ENCODE data around the gene NFKBIB.
"Not testable (repeated sequence)": the region's sequence is repeated elsewhere in the genome, so short reads cannot be mapped to it uniquely, and the experiment has no call there.

The NFKBIB gene

DNA sequence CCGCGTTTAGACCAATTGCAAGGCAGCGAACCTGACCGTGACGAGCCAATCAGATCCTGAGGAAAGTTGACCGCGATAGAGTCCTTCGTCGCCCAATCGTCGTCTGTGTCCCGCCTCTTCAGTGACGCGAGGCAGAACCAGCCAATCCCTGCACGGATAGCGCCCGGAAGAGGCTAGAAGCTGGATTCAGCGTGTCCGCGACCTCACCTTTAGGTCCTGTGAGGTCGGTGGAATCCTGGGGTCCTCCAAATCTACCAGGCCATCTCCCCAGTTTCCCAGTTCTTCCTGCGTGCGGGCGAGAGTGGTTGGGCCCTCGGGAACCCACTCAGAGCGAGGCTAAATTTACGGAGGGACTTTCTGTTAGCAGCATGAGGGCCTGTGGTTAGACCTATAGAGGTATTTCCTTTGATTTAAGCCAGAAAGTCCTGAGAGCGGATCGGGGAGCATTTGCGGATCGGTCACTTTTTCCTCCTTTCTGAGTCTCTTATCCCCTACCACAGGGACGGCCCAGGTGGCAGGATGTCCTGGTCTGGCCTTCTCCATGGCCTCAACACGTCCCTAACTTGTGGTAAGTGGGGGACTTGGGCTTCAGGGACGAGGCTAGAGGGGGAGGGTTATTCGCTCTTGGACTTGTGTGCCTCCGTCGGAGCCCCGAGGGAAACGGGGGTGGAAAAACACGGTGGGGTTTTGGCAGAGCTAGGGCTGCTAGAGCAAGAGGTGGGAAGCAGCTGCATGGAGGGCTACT lies 31.2 kb downstream of the NFKBIB start, which contains the start of gene MRPS12:
Gene MRPS12, plus strand, starts transcription at position 169 of the 745 bp plus-strand sequence. Its CDS starts 351 bp downstream, at position 520.
- DNase-seq, result peak; percentile 100

DNA sequence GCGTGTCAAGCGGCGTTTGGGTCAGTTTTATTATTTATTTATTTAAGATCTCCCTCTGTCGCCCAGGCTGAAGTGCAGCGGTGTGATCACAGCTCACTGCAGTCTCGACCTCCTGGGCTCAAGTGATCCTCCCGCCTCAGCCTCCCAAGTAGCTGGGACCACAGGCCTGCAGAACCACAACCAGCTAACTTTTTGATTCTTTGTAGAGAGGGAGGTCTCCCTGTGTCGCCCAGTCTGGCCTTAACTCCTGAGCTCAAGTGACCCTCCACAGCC lies 31.7 kb downstream of the NFKBIB start:
- no peak for DNase-seq

DNA sequence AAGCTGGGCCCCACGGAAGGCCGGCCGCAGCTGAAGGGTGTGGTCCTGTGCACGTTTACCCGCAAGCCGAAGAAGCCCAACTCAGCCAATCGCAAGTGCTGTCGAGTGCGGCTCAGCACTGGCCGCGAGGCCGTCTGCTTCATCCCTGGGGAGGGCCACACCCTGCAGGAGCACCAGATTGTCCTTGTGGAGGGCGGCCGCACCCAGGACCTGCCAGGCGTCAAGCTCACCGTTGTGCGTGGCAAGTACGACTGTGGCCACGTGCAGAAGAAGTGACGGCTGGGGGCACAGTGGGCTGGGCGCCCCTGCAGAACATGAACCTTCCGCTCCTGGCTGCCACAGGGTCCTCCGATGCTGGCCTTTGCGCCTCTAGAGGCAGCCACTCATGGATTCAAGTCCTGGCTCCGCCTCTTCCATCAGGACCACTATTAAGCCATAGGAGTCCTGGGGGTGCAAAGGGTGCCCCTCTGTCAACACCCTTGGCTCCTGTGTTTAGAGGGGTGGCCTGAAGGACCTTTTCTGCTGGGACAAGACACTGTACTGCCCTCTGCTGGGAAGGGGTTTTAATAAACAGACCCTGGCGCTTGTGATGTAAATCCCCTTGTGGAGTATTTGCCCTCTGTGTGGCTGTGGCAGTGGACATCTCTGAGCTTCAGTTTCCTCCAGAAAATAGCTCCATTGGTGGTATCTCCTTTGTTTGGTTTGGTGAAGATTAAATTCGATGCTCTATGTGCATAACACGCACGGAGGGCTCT lies 32.8 kb downstream of the NFKBIB start:
- peak; percentile 42 for DNase-seq

DNA sequence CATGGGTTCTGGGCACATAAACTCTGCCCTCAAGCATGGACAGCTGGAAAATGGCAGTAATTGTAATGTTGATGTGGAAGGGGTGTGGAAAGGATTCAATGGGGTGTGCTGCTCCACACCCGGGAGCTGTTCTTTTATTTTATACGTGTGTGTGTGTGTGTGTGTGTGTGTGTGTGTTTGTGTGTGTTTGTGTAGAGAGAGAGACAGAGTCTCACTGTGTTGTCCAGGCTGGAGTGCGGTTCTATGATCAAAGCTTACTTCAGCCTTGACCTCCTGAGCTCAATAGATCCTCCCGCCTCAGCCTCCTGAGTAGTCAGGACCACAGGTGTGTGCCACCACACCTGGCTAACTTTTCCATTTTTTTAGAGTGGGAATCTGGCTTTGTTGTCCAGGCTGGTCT lies 33.8 kb downstream of the NFKBIB start:
- no peak for DNase-seq

DNA sequence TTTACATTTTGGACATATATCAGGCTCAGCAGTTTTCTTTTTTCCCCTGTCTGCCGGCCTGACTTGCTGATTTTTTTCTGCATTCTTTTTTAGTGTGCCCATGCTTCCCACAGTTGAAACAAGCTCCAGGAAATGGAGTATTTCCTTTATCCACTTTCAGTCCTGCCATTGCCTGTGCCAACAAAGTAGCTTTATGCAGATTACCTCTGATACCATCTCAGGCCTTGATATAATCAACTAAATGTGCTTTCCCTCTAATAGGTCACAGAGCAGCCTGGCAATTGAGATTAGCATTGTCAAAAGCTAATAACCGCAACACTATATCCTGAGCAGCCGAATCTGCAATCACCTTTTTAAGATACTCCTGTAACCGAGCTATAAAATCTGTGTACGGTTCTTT lies 40.2 kb downstream of the NFKBIB start:
- DNase-seq, result no peak

DNA sequence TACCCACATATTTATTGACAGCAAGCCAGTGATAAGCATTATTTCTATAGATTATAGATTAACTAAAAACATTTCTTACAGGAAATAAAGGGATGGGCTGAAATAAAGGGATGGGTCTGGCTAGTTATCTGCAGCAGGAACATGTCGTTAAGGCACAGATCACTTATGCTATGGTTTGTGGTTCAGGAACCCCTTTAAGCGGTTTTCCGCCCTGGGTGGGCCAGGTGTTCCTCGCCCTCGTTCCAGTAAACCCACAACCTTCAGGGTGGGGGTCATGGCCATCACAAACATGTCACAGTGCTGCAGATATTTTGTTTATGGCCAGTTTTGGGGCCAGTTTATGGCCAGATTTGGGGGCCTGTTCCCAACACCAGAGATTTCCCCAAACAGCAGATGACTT lies 41.7 kb downstream of the NFKBIB start:
- not testable (repeated sequence) for DNase-seq

DNA sequence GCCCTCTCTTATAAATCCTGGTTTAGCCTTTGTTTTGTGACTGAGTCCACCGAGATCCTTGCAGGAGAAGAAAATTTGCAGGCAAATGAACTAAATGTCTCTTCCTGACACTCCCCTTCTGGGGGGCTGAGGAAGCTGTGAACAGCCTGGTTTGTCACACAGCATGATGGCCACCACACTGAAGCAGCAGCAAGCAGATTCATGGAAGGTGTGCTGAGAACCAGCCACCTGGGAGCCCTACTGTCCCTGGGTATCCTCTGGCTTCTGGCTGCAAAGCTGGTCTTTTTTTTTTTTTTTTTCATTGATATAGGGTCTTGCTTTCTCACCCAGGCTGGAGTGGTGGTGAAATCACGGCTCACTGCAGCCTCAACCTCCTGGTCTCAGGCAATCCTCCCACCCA lies 42.2 kb downstream of the NFKBIB start:
- DNase-seq, result no peak

DNA sequence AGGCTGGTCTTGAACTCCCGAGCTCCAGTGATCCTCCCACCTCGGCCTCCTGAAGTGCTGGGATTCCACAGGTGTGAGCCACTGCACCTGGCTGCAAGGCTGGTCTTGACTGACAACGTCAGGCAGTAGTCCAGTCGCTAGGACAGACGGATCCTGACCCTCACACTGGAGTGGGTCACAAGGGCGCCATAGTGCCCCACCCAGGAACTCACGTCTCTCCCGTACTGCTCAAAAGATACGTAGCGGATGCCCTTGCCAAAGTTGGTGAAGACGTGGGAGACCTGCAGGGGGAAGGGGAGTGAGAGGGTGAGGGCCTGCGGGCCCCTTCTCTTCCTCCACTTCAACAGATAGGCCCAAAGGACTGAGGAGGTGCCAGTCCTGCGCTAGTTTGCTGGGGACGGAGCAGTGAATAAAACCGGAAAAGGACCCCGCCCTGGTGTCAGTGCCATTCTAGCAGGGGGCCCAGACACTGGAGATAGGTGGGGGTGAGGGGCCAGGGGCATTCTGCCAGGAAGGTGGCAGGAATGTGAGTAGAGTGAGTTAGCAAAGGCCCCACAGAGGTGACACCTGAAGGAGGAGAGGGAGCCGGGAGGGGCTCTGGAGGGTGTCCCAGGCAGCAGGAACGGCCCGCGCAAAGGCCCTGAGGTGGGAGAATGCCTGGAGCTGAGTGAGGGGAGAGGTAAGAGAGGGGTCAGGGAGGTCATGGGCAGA lies 42.9 kb downstream of the NFKBIB start:
- no peak for DNase-seq

DNA sequence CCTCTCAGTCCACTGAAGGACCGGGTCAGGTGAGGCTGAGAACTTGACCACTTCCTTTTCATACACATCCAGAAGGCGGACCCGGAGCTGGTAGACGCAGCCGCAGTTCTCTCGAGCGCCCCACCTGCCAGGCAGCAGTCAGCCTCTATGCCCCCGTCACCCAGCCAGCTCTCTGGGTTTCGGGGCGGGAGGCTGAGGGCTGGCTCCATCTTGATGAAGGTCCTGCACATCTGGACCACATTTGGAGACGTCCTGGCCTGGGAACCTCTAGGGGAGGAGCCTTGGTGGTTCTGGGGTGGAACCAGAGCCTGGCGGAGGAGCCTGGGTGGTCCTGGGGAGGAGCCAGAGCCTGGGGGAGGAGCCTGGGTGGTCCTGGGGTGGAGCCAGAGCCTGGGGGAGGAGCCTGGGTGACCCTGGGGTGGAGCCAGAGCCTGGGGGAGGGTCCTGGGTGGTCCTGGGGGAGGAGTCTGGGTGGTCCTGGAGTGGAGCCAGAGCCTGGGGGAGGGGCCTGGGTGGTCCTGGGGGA lies 45.3 kb downstream of the NFKBIB start:
- no peak for DNase-seq

DNA sequence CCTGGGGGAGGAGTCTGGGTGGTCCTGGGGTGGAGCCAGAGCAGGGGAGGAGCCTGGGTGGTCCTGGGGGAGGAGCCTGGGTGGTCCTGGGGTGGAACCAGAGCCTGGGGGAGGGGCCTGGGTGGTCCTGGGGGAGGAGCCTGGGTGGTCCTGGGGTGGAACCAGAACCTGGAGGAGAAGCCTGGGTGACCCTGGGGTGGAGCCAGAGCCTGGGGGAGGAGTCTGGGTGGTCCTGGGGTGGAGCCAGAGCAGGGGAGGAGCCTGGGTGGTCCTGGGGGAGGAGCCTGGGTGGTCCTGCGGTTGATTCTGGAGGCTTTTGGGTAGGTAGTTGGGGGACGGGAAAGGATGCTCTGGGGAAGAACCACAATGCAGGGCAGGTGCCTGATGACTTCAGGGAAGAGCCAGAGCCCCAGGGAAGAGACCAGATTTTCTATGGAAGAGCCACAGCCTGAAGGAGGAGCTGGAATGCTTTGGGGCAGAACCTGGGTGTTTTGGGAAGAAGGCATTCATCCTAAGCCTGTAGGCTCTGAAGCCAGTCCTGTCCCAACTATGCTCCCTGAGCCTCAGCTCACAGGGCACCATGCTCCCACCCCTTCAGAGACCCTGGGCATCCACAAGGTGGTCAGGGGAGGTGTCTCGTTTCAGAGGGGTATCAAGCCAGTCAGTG lies 45.9 kb downstream of the NFKBIB start:
- no peak for DNase-seq

DNA sequence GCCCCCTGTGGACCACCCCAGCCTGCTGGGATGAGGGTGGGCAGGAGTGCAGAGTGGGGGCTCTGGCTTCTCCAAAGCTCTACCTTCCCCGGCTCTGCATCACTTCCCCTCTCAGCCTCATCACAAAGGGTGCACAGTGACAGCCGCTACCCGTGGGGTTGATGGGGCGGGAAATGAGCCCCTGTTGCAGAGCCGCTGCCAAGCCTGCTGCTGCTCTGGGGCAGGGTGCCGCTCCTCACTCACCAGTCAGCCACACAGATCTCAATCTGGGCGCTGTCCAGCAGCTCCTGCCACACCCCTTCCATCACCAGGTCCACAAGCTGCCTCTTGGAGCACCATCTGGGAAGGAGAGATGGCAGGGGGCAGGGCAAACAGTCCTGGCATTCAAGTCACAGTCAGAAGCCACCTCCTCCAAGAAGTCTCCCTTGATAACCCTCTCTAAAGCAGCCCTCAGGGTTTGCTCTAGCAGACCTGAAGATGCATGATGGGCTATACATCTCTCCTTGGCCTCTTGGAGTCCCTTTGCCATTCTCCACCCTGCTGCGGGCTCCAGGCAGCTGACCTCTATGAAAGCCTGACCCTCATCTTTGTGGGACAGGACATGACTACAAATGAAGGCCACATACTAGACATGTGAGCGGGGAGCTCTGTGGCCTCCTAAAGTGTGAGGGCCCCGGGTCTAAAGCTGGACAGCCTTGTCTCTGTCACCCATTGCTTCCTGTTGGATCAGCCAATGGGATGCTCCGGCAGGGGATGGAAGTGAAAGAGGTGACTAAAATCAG lies 46.7 kb downstream of the NFKBIB start:
- no peak for DNase-seq

DNA sequence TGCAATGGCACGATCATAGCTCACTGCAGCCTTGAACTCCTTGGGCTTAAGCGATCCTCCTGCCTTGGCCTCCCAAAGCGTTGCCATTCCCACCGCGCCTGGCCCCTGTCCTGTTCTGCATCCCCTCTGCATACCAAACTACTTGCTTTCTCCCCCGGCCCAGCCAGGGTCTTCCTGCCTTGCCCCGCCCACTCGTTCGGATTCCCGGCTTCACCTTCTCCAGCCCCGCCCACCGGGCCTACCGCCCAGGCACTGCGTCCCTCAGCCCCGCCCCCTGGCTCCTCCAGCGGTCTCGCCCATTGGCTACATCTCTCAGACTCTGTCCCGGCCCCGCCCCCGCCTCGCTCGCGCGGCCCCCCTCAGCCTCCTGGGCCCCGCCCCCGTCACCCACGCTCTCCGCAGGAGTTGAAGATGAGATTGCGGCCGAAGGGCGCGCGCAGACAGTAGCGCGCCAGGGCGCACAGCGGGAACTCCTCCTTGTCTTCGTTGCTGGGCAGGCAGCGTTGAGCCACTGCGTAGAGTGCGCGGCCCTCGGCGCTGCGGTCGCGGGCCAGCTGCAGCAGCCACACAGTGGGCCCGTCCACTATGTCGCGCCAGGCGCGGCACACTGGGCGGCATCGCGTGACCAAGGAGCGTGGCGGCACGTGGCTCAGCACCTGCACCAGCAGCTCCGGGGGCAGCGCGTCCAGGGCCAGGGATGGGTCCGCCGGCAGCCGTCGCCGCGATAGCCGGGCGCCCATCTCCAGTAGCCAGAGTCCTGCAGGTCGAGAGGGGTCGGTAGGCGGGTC lies 50.0 kb downstream of the NFKBIB start:
- DNase-seq, result peak; percentile 96

DNA sequence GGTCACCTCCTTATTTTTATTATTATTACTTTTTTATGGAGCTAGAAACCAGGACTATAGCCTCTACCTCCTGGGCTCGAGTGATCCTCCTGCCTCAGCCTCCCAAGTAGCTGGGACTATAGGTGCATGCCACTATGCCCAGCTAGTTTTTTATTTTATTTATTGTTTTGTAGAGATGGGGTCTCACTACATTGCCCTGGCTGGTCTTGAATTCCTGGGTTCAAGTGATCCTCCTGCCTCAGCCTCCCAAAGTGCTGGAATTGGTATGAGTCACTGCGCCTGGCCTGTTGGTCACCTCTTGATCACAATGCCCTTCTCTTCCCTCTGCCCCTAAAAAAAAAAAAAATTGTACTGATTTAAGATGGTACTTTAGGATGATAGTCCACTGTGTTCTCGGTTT lies 51.4 kb downstream of the NFKBIB start:
- no peak for DNase-seq

DNA sequence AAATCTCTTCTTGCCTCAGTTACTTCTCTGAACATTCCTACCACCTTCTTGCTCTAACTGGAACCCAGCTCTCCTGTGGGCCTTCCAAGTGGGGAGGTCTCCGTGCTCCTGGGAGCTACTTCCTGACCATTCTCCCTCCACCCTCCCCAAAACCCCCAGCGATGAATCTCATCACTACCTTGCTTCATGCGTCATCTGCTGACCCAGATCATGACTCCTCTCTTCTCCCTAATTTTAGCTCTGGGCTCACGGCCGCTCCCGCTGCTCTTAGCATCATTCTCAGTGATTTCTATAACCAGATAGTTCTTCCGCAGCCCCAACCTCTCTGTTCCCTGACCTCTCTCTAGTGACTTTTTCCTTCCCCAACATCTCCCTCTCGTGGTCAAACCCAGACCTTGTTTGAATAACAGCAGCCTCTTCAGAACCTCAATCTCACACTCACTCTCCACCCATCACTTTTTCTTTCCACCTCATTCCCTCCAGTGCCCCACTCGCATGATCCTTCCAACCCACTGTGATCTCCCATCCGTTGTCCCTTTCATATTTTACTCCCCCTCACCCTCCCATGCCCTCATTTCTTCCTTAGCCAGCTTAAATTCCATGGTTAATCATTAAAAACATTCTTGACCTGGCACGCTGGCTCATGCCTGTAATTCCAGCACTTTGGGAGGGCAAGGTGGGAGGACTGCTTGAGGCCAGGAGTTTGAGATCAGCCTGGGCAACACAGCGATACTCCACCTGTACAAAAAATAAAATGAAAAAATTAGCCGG lies 52.8 kb downstream of the NFKBIB start:
- peak; percentile 73 for DNase-seq

DNA sequence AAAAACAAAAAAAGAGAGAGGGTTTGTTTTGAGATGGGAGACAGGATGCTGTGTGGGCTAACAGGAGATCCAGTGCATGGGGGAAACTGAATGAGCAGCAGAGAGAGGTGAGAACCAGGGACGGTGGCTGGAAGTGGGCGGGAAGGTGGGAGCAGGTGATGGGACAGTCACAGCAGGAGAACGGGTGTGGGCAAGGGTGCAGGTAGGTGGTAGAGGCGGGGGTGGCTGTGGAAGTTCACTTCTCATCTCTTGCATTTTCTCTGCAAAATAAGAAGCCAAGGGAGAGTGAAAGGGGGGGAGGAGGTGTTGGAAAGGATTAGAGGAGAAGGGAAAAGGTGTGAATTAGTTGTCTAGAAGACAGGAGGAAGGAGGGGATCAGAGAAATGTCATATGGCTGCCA lies 53.9 kb downstream of the NFKBIB start:
- no peak for DNase-seq

DNA sequence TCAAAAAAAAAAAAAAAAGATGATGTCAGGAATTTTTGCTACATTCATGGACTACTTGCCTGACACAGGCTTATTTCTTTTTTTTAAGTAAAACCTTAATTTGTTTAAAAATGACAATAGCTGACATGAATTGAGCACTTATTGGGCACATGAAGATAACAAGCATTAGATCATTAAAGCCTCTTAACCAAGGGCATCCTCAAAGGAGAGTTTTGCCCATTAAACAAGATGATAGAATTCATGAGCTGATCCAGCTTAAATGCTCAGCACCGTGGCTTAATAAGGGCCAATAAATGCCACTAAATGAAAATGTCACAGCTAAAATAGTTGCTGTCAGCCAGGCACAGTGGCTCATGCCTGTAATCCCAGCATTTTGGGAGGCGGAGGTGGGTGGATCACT lies 56.5 kb downstream of the NFKBIB start:
- DNase-seq, result no peak

DNA sequence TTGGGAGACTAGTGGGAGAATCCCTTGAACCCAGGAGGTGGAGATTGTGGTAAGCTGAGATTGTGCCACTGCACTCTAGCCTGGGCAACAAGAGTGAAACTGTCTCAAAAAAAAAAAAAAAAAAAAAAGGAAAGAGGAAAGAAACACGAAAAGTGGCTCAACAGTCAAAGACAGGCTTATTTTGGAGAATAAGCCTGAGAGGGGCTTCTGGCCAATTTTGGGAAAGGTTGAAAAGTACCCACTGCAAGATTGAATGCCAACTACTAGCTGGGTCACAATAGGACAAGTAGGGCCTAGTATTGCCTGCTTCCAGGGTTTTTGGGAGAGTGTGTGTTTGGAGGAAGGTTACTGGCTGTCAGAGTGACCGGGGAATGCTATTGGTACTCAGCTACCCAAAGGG lies 58.5 kb downstream of the NFKBIB start:
- no peak for DNase-seq

Measured in eye (tissue), 1 donor.